ENCODE data around the gene PROSER3.

Gene PROSER3

DNA sequence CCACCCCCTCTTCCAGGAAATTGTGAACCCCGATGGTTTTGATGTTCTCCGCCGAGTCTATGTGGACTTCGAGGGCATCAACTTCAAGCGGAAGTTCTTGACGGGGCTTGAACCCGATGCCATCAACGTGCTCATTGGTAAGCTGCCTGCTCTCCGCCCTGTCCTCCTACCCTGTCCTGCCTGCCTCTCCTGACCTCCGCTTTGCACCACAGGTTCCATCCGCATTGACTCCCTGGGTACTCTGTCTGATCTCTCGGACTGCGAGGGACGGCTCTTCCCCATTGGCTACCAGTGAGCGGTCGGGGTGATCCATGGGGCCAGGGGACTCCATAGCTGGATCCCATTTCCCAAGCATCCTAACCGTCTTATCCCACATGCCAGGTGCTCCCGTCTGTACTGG is 27.6 kb upstream of the PROSER3 start:
- no peak overlapping the region for H2AFZ ChIP-seq
- H3K4me1 ChIP-seq, result no peaks in the 10 kb centered on the region
- no peak overlapping the region for H3K27ac ChIP-seq
- no peaks in the 10 kb centered on the region for H3K36me3 ChIP-seq (ENCODE audit: control insufficient read depth, insufficient read depth, low read length)
- no peak overlapping the region for H3K9ac ChIP-seq
- H3K79me2 ChIP-seq, result peaks cover 4% of the 10 kb centered on the region
- H3K27me3 ChIP-seq (ENCODE audit: control insufficient read depth, insufficient read depth, low read length), result no peaks in the 10 kb centered on the region
- H3K4me3 ChIP-seq (ENCODE audit: low read depth, low read length), result no peak overlapping the region
- TF ChIP-seq, protein P1, sequence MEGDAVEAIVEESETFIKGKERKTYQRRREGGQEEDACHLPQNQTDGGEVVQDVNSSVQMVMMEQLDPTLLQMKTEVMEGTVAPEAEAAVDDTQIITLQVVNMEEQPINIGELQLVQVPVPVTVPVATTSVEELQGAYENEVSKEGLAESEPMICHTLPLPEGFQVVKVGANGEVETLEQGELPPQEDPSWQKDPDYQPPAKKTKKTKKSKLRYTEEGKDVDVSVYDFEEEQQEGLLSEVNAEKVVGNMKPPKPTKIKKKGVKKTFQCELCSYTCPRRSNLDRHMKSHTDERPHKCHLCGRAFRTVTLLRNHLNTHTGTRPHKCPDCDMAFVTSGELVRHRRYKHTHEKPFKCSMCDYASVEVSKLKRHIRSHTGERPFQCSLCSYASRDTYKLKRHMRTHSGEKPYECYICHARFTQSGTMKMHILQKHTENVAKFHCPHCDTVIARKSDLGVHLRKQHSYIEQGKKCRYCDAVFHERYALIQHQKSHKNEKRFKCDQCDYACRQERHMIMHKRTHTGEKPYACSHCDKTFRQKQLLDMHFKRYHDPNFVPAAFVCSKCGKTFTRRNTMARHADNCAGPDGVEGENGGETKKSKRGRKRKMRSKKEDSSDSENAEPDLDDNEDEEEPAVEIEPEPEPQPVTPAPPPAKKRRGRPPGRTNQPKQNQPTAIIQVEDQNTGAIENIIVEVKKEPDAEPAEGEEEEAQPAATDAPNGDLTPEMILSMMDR (IDR thresholded peaks at IDR 0.05), result no peak
- H3K9me3 ChIP-seq (ENCODE audit: control insufficient read depth, low read length), result no peaks in the 10 kb centered on the region
- H3K4me2 ChIP-seq (ENCODE audit: low read length), result no peak overlapping the region

DNA sequence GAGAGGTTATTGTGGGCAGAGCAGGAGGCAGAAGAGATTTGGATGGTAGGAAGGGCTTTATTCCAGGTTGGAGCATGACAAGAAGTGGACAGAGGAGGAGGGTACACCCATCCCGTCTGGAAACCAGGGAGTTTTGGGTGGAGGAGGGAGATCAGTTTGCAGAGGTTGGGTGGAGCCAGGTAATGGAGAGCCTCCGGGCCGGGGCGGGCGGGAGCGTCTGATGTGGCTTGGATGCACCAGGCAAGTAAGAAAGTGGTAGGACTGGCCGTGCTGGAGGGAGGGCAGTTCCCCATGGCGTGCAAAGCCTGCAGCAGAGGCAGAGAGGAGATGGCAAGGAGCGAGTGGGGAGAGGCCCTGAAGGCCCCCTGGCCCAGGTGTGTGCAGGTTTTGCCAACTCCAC is 26.6 kb upstream of the PROSER3 start:
- Histone ChIP-seq H3K4me2 (ENCODE audit: low read length) (no peak overlapping the region), H3K36me3 (ENCODE audit: control insufficient read depth, insufficient read depth, low read length) (no peaks in the 10 kb centered on the region)

DNA sequence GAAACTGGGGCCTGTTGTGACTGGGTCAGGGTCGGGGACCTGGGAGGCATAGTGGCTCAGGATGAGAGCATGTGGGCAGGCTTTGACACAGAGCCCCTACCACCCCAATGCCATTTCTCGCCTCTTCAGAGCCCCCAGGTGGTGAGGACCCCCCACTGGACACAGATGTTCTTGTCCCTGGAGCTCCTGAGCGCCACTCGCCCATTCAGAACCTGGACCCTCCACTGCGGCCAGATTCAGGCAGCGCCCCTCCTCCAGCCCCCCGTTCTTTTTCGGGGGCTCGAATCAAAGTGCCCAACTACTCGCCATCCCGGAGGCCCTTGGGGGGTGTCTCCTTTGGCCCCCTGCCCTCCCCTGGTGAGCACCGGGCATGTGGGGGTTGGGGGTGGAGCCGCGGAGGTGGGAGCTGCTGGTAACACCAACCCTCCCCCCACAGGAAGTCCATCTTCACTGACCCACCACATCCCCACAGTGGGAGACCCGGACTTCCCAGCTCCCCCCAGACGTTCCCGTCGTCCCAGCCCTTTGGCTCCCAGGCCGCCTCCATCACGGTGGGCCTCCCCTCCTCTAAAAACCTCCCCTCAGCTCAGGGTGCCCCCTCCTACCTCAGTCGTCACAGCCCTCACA is 26.1 kb upstream of the PROSER3 start:
- Histone ChIP-seq H3K4me3 (ENCODE audit: low read depth, low read length) (no peak overlapping the region), H2AFZ (no peak overlapping the region), H3K36me3 (ENCODE audit: control insufficient read depth, insufficient read depth, low read length) (no peaks in the 10 kb centered on the region), H3K27me3 (ENCODE audit: control insufficient read depth, insufficient read depth, low read length) (no peaks in the 10 kb centered on the region), H3K4me2 (ENCODE audit: low read length) (no peak overlapping the region), H3K9me3 (ENCODE audit: control insufficient read depth, low read length) (no peaks in the 10 kb centered on the region), H3K4me1 (no peaks in the 10 kb centered on the region), H3K9ac (no peak overlapping the region), H3K27ac (no peak overlapping the region), H3K79me2 (peaks cover 3% of the 10 kb centered on the region)
- TF ChIP-seq, protein P1 (IDR thresholded peaks at IDR 0.05), result no peak

More for the DNA sequence above, 26.6 kb upstream of the PROSER3 start:
- Histone ChIP-seq H3K4me3 (ENCODE audit: low read depth, low read length) (no peak overlapping the region), H3K9me3 (ENCODE audit: control insufficient read depth, low read length) (no peaks in the 10 kb centered on the region), H3K27ac (no peak overlapping the region), H3K4me1 (no peaks in the 10 kb centered on the region), H3K27me3 (ENCODE audit: control insufficient read depth, insufficient read depth, low read length) (no peaks in the 10 kb centered on the region), H3K9ac (no peak overlapping the region), H2AFZ (no peak overlapping the region), H3K79me2 (peaks cover 3% of the 10 kb centered on the region)
- TF ChIP-seq, protein P1 (IDR thresholded peaks at IDR 0.05), result no peak

DNA sequence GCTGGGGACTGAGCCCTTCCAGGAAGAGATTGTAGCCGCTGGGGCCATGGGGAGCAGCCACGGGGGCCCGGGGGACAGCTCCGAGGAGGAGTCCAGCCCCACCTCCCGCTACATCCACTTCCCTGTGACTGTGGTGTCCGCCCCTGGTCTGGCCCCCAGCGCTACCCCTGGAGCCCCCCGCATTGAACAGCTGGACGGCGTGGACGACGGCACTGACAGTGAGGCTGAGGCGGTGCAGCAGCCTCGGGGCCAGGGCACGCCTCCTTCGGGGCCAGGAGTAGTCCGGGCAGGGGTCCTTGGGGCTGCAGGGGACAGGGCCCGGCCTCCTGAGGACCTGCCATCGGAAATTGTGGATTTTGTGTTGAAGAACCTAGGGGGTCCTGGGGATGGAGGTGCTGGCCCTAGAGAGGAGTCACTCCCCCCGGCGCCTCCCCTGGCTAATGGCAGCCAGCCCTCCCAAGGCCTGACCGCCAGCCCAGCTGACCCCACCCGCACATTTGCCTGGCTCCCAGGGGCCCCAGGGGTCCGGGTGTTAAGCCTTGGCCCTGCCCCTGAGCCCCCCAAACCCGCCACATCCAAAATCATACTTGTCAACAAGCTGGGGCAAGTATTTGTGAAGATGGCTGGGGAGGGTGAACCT is 25.3 kb upstream of the PROSER3 start:
- Histone ChIP-seq H3K27ac (no peak overlapping the region), H3K9me3 (ENCODE audit: control insufficient read depth, low read length) (no peaks in the 10 kb centered on the region), H3K4me1 (no peaks in the 10 kb centered on the region), H3K4me2 (ENCODE audit: low read length) (no peak overlapping the region), H3K36me3 (ENCODE audit: control insufficient read depth, insufficient read depth, low read length) (no peaks in the 10 kb centered on the region), H3K4me3 (ENCODE audit: low read depth, low read length) (no peak overlapping the region), H3K9ac (no peak overlapping the region), H3K27me3 (ENCODE audit: control insufficient read depth, insufficient read depth, low read length) (no peaks in the 10 kb centered on the region), H3K79me2 (peaks cover 3% of the 10 kb centered on the region), H2AFZ (no peak overlapping the region)
- TF ChIP-seq, protein P1 (IDR thresholded peaks at IDR 0.05), result no peak
